Activated CD4-positive, alpha-beta T cell treated with anti-CD3 and anti-CD28 coated beads for 4 hours (primary cell): ENCODE data around the gene DDX60.

ENCODE experiments used
- DNase-seq, 2 donors: peaks; one replicate each; pipeline ENCODE4 v3.0.0-alpha.2; 2020

Gene DDX60

DNA sequence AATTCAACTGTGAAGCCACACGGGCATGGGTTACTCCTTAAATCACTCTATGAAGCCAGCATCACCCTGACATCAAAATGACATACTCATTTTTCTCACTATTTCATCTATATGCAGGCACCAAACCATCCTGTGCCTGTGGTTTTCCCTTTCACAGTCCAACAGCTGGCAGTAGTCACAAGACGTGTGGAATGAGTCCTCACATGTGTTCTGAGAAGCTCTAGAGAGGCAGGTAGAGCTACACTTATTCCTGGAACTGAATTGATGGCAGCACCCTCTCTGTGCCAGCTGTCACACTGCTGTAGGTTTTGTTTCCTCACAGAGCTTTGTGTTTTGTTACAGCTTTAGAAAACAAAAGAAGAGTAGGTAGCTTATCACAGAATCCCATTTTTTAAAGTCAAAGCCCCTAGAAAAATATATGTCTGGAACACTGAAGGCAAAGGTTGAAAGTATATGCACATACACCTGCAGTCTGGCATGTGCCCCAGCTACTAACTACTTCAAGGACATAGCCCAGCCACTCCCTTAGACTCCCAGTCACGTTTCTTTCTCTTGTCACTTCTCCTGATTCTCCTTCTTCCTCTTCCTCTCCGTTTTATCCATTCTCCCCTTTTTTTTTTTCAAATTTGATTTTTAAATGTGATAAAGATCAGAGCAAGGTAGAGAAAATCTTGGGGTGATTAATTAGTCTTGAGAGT, 119.1 kb downstream of the DDX60 start:
- no peak for DNase-seq

DNA sequence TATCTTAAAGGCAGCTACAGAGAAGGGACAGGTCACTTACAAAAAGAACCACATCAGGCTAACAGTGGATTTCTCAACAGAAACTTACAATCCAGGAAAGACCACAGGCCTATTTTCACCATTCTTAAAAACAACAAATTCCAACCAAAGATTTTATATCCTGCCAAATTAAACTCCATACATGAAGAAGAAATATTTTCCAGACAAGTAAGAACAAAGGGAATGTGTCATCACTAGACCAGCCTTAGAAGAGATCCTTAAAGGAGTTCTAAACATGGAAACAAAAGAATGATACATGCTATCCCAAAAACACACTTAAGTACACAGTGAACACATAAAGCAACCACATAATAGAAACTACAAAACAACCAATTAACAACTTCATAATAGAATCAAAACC, 120.6 kb downstream of the DDX60 start:
- DNase-seq, result no peak

DNA sequence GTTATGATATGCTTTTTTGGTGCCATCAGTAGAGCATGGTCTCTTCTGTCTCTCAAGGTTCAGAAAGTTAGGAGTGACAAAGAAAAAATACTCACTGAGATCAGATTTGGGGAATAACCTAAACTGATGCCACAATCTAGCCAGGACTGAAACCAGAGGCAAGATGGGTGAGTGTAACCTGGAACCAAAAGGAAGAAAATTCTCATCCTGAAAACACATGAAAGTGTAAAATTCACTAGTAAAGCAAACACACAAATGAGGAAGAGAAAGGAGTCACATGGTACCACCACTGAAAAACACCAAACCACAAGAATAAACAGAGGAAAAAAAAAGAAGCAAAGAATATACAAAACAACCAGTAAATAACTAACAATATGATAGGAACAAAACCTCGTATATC, 129.8 kb downstream of the DDX60 start:
- DNase-seq, result no peak

DNA sequence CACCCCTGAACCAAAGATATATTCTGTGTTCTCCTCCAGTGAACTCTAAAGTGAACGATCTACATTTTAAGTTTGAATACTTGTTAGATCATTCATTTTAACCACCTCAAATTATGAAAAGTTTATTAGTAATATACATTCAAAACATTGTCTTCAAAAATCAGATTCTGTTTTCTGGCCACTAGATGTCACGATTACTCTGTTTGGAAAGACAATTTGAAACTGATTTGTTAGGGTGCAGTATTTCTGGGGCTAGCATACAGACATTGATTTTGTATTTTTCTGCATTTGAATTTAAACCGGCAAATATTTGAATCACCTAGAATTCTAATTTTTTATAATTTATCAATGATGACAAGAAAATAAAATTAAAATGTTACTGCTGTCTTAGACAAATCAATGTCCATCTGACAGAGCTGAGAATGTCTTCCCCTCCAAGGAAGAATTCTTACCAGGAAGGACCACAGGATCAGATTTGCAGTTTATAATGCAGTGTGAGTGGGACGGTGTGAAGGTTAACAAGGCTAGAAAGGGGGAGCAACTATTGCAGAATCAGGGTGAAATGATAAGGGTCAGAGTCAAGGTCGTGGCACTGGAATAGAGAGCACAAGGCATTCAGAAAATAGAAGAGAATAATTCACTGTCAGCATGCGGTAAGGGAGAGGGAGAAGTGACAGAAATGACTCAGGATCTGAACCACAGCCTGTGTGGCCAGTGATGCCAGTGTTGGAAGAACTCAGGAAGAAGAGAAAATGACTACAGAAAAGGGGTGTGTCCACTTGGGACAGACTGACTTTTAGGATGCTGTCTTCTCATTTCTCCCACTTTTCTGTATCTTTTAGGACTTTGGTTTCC, 134.6 kb downstream of the DDX60 start:
- DNase-seq, result no peak

DNA sequence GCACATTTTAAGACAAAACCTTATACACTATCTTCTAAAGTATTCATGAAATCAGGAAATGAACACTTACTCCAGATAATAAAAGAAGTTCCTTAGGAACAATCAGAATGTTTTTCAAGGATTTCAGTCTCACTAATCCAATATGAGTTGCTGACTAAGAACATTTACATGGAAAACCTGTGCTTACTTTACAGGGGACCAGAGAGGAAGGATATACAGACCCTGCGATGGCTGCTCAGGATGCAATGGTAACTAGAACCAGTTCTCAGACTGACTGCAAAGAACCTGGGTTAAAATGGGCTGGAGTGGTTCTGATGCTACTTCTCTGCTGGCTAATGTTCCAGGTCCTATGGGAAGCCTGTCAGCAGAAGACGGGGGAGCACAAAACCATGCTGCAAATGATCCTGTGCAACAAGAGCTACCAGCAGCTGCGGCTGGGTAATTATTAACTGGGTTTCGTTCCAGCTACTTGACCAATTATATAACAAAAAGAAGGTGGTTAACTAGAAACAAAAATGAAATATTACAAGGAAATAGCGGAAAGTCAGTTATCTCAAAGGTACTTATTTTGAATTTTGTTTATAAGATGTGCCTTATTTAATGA, 140.9 kb downstream of the DDX60 start:
- no peak for DNase-seq

DNA sequence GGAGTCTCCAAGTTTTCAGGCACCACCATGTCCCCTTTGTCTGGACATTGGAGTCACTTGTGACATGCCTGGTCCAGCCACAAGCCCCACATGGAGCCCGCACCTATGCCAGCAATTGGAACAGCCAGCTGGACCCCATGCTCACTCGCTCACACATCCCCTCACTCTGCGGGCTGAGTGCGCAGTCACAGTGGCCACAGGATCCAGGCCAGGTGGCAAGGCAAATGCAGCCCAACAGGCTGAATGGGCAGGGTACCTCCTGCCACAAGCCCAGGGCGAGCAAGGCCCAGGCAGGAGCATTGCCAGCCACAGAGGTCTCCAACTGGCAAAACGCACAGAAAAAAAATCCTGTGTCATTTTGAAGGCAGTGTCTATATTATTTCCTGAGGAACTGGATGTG, 144.2 kb downstream of the DDX60 start:
- DNase-seq, result no peak

DNA sequence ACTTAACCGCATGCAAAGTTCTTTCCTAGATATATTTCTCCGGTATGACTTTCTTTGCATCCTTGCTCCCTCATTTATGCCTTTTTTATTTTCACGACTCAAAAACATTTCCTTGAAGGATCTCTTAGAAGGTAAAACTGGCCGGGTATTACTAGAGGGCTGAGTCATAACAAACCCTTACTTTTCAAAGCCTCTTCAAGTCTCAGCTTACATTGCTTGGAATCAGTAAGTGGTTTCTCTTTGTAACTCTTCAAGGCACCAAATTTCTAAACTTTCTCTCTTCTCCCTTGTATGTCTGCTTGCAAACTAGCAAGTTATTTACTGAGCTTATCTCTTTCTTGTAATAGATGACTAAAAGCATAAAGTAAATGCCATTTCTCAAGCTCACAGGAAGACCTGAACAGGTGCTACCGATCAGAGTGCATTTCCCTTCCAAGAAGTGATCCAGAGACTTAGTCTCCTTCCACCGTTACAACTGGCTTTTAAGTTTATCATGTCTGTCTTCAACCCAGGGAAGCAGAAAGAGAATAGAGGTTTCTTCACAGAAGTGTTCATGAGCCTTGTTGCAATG, 150.8 kb downstream of the DDX60 start:
- DNase-seq, result no peak
